Thoracic aorta (tissue), 2 donors: ENCODE results near the gene IFT122. TPM values are rescaled to one million over a fixed set of nuclear protein-coding genes. Genes with fewer than 3 reads are reported as not detected.

Experiments
- ATAC-seq: fragments of 150-250 bp; one replicate; pipeline ENCODE4 v1.8.0; 2017; ENCODE audit warnings: low read depth; ENCODE audit not compliant: insufficient number of reproducible peaks, low FRiP score
- DNase-seq: peaks from one replicate; pipeline ENCODE4 v3.0.0-alpha.2; 2020; ENCODE audit warnings: low spot score
- H3K27ac ChIP-seq, 2 donors: fragments of 200-600 bp; sonication (generic); 1 replicate in 1 of 2; 2 replicates in 1 of 2; pipeline ENCODE4 v1.5.1; 2016; ENCODE audit warnings: mild to moderate bottlenecking in 2 of 2, moderate library complexity in 2 of 2
- H3K27me3 ChIP-seq: fragments of 200-600 bp; sonication (generic); replicated peaks from 2 replicates; pipeline ENCODE4 v1.6.0; 2016; ENCODE audit warnings: mild to moderate bottlenecking; ENCODE audit not compliant: insufficient read depth
- H3K36me3 ChIP-seq: fragments of 200-600 bp; sonication (generic); one replicate; pipeline ENCODE4 v1.5.1; 2016
- H3K4me1 ChIP-seq, 2 donors: fragments of 200-600 bp; sonication (generic); 1 replicate in 1 of 2; 2 replicates in 1 of 2; pipeline versions ENCODE4 v1.5.1 to v1.6.0; 2016; ENCODE audit warnings: low read depth in 2 of 2, mild to moderate bottlenecking in 1 of 2; ENCODE audit not compliant: control insufficient read depth in 1 of 2
- H3K4me3 ChIP-seq: fragments of 200-600 bp; sonication (generic); 2 replicates; pipeline ENCODE4 v1.5.1; 2016; ENCODE audit warnings: mild to moderate bottlenecking
- H3K9me3 ChIP-seq: fragments of 200-600 bp; sonication (generic); 2 replicates; pipeline ENCODE4 v1.5.1; 2016
- CTCF ChIP-seq: fragments of 200-600 bp; sonication (generic); IDR thresholded peaks from one replicate; pipeline ENCODE4 v1.5.1; 2019; ENCODE audit warnings: antibody characterized with exemption
- total RNA-seq, 2 donors: library from RNA; depleted of rRNA; stranded (reverse); fragments of >200 nt; gene quantifications; one replicate each; pipeline versions ENCODE4 v1.1.0 to v1.2.3, GENCODE V29; 2016

IFT122 gene
- total RNA-seq, 2 donors from 2014 or later = 50.1 to 61.9 TPM

GRCh38 chr3:129555153-129555550 is 115.1 kb downstream of the IFT122 start:
- DNase-seq (no peak), ATAC-seq (no peak)
- H3K9me3 ChIP-seq = no peaks in the 10 kb centered on the region
- no peak overlapping the region for H3K27ac ChIP-seq
- H3K27me3 ChIP-seq = no peaks in the 10 kb centered on the region
- H3K4me1 ChIP-seq = peaks cover 47 to 77% of the 10 kb centered on the region in 2 donors
- no peak for TF ChIP-seq CTCF
- H3K36me3 ChIP-seq = peaks cover 5% of the 10 kb centered on the region
- no peak overlapping the region for H3K4me3 ChIP-seq

- H3K4me1 ChIP-seq = peaks cover 49 to 83% of the 10 kb centered on the region in 2 donors
- no peaks in the 10 kb centered on the region for H3K9me3 ChIP-seq
- TF ChIP-seq CTCF = no peak
- DNase-seq (no peak), ATAC-seq (no peak)
- no peak overlapping the region for H3K4me3 ChIP-seq
- H3K27ac ChIP-seq = no peak overlapping the region
- no peaks in the 10 kb centered on the region for H3K27me3 ChIP-seq
- peaks cover 7% of the 10 kb centered on the region for H3K36me3 ChIP-seq
These were observed 115.8 kb downstream of the IFT122 start for GRCh38 chr3:129555616-129556357.

- ATAC-seq (no peak), DNase-seq (no peak)
- Histone ChIP-seq H3K4me1 (peaks cover 51 to 87% of the 10 kb centered on the region in 2 donors), H3K4me3 (no peak overlapping the region), H3K27me3 (no peaks in the 10 kb centered on the region), H3K27ac (no peak overlapping the region), H3K9me3 (no peaks in the 10 kb centered on the region), H3K36me3 (peaks cover 7% of the 10 kb centered on the region)
- no peak for TF ChIP-seq CTCF
These were observed 116.3 kb downstream of the IFT122 start for GRCh38 chr3:129556358-129556695.

GRCh38 chr3:129556890-129557547 is 117.0 kb downstream of the IFT122 start:
- DNase-seq = no peak
- H3K36me3 ChIP-seq = peaks cover 10% of the 10 kb centered on the region
- no peaks in the 10 kb centered on the region for H3K9me3 ChIP-seq
- H3K4me3 ChIP-seq = no peak overlapping the region
- H3K27me3 ChIP-seq = no peaks in the 10 kb centered on the region
- H3K27ac ChIP-seq = peak overlapping the region; percentile 41 to 86
- ATAC-seq = no peak
- H3K4me1 ChIP-seq = peaks cover 57 to 93% of the 10 kb centered on the region in 2 donors
- no peak for TF ChIP-seq CTCF

GRCh38 chr3:129557548-129557894 is 117.5 kb downstream of the IFT122 start:
- Histone ChIP-seq H3K27me3 (no peaks in the 10 kb centered on the region), H3K4me1 (peaks cover 57 to 93% of the 10 kb centered on the region in 2 donors), H3K27ac (peak overlapping the region; percentile 77 to 86)

More at GRCh38 chr3:129557548-129557894, 117.5 kb downstream of the IFT122 start:
- Histone ChIP-seq H3K9me3 (no peaks in the 10 kb centered on the region), H3K4me3 (peak overlapping the region; percentile 19), H3K36me3 (peaks cover 14% of the 10 kb centered on the region)
- no peak for TF ChIP-seq CTCF
- ATAC-seq = peak; percentile 46
- no peak for DNase-seq
